Hematopoietic multipotent progenitor cell treated with erythropoietin and hydrocortisone succinate and interleukin-3 and kit ligand, for 6 days (in vitro differentiated cells): ENCODE data around the gene FETUB.
"Not testable (repeated sequence)": the region's sequence is repeated elsewhere in the genome, so short reads cannot be mapped to it uniquely, and the experiment has no call there.

Experiments used
- DNase-seq: peaks from one replicate; pipeline ENCODE4 v3.0.0-alpha.2; 2015

FETUB gene

DNA sequence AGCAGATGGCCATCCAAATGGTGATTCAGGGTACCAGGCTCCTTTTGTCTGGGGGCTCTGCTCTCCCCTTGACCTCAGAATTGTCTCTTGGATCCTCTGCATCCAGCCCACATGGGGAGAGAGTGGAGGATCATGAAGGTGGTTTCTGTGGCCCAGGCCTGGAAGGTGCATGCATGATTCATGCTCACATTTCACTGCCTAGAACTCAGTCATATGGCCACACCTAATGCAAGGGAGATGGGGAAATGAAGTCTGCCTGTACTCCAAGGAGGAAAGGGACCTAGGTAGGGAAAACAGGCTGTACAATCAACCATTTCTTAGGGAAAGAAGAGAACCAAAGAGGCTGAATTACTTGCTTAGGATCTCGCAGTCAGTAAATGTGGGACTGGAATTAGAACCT, 40.7 kb downstream of the FETUB start:
- no peak for DNase-seq

DNA sequence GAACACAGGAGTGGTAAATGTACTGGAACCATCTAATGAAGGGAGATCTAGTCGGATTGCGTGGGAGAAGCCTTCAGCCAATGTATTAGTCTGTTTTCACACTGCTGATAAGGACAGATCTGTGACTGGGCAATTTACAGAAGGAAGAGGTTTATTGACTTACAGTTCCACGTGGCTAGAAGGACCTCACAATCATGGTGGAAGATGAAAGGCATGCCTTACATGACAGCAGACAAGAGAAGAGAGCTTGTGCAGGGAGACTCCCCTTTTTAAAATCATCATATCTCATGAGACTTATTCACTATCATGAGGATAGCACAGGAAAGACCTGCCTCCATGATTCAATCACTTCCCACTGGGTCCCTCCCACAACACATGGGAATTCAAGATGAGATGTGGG, 42.6 kb downstream of the FETUB start:
- no peak for DNase-seq

GRCh38 chr3:186683979-186684378, 43.8 kb downstream of the FETUB start:
- DNase-seq = no peak

- DNase-seq = not testable (repeated sequence)
Measured at GRCh38 chr3:186686475-186686874, 46.3 kb downstream of the FETUB start.

- DNase-seq = no peak
Measured at GRCh38 chr3:186687120-186687651, 47.0 kb downstream of the FETUB start.

- not testable (repeated sequence) for DNase-seq
Measured at GRCh38 chr3:186690304-186690703, 50.1 kb downstream of the FETUB start.

- DNase-seq = no peak
Measured at GRCh38 chr3:186691676-186692075, 51.5 kb downstream of the FETUB start.

DNA sequence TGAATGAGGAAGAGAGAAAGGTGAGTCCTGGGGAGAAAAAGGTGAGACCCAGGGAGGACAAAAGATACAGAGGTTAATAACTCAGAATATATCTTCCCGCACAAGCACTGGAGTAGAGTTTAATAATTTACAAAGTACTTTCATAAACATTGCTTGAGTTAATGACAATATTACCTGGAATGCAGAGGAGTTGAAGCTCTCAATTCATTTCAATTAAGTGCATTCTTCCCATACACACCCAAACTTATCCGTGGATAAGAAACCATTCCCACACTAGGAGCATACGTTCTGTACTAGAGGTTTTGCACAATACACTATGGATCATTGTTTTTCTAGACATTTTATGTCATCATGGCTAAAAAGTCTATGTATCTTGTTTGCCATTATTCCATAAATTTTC, 53.6 kb downstream of the FETUB start:
- DNase-seq = no peak

GRCh38 chr3:186694288-186695032, 54.3 kb downstream of the FETUB start:
- DNase-seq = no peak

GRCh38 chr3:186696522-186696921, 56.3 kb downstream of the FETUB start:
- no peak for DNase-seq

GRCh38 chr3:186697510-186697909, 57.3 kb downstream of the FETUB start:
- no peak for DNase-seq

GRCh38 chr3:186700267-186700666, 60.1 kb downstream of the FETUB start:
- peak; percentile 75 for DNase-seq

DNA sequence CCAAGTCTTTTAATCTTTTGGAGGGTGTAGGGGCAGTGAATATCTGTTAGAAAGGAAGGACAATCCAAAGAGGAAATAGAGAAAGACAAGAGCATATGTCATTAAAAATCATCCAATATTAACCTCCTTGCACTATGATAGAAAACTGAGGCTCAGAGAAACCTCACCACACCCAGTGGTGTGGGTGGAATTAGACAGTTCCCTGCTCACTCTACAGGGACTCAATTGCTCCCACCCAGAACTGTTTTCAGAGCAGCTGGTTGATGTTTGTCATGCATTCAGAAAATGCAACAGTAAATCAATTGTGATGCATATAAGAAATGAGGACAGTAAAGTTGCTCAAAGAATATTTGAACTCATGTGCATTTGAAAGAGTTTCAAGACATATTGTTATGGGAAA, 62.3 kb downstream of the FETUB start:
- not testable (repeated sequence) for DNase-seq
